HG03378 (cell line): ENCODE results near the gene ZXDC.

ENCODE experiments used
- ATAC-seq: cut with Tn5 transposase; IDR thresholded peaks from one replicate; pipeline ENCODE4 v1.9.1; 2021; ENCODE audit warnings: mild to moderate bottlenecking, moderate library complexity; ENCODE audit not compliant: unreplicated experiment

Gene ZXDC

GRCh38 chr3:126438186-126438585, 37.5 kb downstream of the ZXDC start:
- ATAC-seq, result no peak

GRCh38 chr3:126436826-126437717, 38.6 kb downstream of the ZXDC start:
- ATAC-seq, result no peak

- ATAC-seq, result no peak
Measured at GRCh38 chr3:126435456-126436315, 40.0 kb downstream of the ZXDC start.

- no peak for ATAC-seq
Measured at GRCh38 chr3:126434931-126435411, 40.7 kb downstream of the ZXDC start.

GRCh38 chr3:126434264-126434590, 41.5 kb downstream of the ZXDC start:
- ATAC-seq, result no peak

- no peak for ATAC-seq
Measured at GRCh38 chr3:126433496-126434263, 42.0 kb downstream of the ZXDC start.

GRCh38 chr3:126433105-126433430, 42.6 kb downstream of the ZXDC start:
- no peak for ATAC-seq

GRCh38 chr3:126432361-126433104, 43.2 kb downstream of the ZXDC start:
- no peak for ATAC-seq

GRCh38 chr3:126431103-126431534, 44.6 kb downstream of the ZXDC start:
- peak; percentile 65 for ATAC-seq

- no peak for ATAC-seq
Measured at GRCh38 chr3:126424751-126425150, 50.9 kb downstream of the ZXDC start.

GRCh38 chr3:126424039-126424717, 51.5 kb downstream of the ZXDC start:
- no peak for ATAC-seq

- ATAC-seq, result no peak
Measured at GRCh38 chr3:126423191-126424038, 52.3 kb downstream of the ZXDC start.

- no peak for ATAC-seq
Measured at GRCh38 chr3:126422571-126423091, 53.1 kb downstream of the ZXDC start.

GRCh38 chr3:126422121-126422520, 53.6 kb downstream of the ZXDC start:
- ATAC-seq, result no peak

- ATAC-seq, result no peak
Measured at GRCh38 chr3:126421573-126422119, 54.0 kb downstream of the ZXDC start.

- no peak for ATAC-seq
Measured at GRCh38 chr3:126419886-126420786, 55.6 kb downstream of the ZXDC start.

- ATAC-seq, result no peak
Measured at GRCh38 chr3:126419151-126419703, 56.5 kb downstream of the ZXDC start.
